SK-N-DZ (cell line): ENCODE measurements around the gene METTL17.
"Not testable (repeated sequence)": the region's sequence is repeated elsewhere in the genome, so short reads cannot be mapped to it uniquely, and the experiment has no call there.

Experiments used
- DNase-seq: peaks from one replicate; pipeline ENCODE4 v3.0.0-alpha.2; 2015; ENCODE audit warnings: low spot score

Gene METTL17

GRCh38 chr14:20996521-20996920 is 6.7 kb downstream of the METTL17 start:
- DNase-seq = no peak

GRCh38 chr14:20997115-20997514 is 7.3 kb downstream of the METTL17 start:
- DNase-seq = no peak

- no peak for DNase-seq
Measured at GRCh38 chr14:20997564-20997963, 7.8 kb downstream of the METTL17 start.

DNA sequence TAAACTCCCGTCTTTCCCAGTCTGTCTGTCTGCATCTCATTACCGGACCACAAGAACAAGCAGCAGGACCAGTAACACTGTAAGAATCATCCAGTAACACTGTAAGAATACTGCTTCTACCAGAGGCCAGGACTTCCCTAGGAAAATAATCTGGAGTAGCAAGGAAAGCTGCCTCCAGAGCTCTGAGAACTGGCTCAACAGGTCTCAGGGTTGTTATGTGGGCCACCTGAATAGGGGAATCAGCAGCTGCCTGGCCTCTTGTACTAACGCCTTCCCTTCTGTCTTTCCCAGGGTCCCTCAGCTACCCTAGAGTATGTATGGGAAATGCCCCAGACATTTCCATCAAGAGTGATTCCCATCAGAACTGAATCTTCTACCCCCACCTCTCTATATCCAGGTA is 8.4 kb downstream of the METTL17 start:
- DNase-seq = no peak

- DNase-seq = no peak
Measured at GRCh38 chr14:20998674-20999366, 9.0 kb downstream of the METTL17 start, which contains the start of gene SLC39A2. Gene SLC39A2 (plus strand): TSS chr14:20999293. CDS start chr14:20999447, 154 bp downstream.

DNA sequence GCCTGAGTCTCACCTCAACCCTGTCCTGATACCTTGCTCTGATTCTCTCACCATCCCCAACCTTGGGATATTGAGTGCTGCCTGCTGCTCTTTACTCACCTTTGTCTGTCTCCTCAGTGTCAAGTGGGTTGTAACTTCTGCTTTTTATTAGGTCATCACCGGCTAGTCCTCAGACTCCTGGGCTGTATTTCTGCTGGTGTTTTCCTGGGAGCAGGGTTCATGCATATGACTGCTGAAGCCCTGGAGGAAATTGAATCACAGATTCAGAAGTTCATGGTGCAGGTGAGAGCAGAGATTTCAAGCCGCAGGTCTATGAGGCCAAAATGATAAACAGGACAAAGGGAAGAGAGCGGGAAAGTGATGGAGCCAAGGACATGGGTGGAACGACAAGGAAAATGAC is 9.8 kb downstream of the METTL17 start:
- no peak for DNase-seq

GRCh38 chr14:21001218-21001617 is 11.4 kb downstream of the METTL17 start:
- no peak for DNase-seq

- DNase-seq = peak; percentile 35
Measured at GRCh38 chr14:21003788-21004346, 14.1 kb downstream of the METTL17 start.

GRCh38 chr14:21009721-21010120 is 19.9 kb downstream of the METTL17 start:
- not testable (repeated sequence) for DNase-seq

GRCh38 chr14:21011136-21011535 is 21.4 kb downstream of the METTL17 start:
- DNase-seq = no peak

DNA sequence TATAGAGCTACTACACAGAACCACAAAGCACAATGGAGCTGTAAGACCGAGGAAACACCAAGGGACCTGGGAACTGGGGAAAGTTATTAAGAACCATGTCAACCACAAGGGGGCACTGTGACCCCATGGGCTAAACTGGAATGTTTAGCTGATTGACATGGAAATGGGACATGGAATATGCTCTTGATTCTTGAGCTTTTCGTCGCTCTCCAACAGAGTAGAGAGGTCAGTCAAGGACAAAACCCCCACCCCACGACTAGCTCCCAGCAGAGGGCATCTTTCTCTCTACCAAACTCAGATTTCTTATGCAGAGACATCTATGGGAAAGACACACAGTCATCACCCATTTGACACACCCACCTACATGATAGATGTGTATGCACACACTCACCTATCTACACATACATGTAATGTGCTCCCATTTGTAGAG is 25.0 kb downstream of the METTL17 start:
- DNase-seq = peak; percentile 84

DNA sequence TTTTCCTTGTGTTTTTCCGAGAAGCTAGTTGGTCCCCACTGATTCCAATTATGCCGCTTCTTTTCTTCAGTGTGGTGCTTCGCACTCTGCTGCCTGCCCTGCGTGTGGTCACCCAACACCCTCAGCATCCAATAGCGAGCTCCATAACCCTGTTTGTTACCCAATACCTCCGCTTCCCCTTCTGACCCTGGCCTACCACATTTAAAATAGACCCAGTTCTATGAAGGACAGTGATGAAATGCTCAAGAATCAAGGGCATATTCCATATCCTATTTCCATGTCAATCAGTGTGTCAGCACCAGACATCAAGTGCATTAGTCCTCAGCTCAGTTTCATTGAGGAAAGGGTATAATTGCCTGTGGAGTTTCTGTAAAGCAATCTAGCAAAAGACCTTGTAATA is 25.5 kb downstream of the METTL17 start:
- DNase-seq = no peak

GRCh38 chr14:21016413-21017190 is 26.8 kb downstream of the METTL17 start:
- no peak for DNase-seq

GRCh38 chr14:21017528-21018245 is 27.9 kb downstream of the METTL17 start:
- no peak for DNase-seq

GRCh38 chr14:21018286-21018685 is 28.5 kb downstream of the METTL17 start:
- no peak for DNase-seq

DNA sequence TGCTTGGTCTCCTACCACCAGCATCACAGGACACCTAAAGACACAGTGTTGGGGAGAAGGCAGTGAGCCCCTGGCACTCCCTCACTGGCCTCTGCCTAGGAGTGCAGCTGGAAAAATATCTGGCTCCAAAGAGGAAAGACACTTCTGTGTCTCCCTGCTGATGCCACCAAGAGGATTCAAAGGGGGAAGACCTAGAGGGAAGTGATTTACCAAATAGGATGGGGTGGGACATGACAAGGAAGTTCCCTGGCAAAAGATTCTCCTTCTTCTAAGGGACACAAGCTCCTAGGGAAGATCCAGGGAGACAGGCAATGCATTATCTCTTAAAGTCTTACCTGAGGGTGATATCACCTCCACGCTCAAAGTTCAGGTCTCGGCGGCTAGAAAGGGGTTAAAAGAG is 29.0 kb downstream of the METTL17 start:
- DNase-seq = no peak

DNA sequence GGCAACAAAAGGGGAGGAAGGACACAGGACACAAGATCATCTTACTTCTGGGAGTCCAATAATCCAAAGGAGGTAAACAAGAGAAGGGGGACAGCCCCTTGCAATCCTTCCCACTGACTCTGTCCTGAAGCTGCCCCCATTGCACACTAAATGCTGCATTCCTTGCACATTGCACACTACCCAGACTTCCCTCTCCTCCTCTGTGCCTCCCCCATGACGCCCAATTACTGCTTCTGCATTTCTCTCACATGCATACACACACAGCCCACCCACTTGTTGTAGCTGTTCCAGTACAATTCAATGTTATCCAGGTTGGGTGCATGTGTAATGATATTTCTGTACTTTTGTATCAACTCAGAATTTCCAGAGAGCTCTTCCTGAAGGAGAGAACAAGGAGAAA is 29.6 kb downstream of the METTL17 start:
- no peak for DNase-seq

- DNase-seq = no peak
Measured at GRCh38 chr14:21020977-21021545, 31.3 kb downstream of the METTL17 start.

GRCh38 chr14:21022686-21023085 is 32.9 kb downstream of the METTL17 start:
- DNase-seq = no peak

DNA sequence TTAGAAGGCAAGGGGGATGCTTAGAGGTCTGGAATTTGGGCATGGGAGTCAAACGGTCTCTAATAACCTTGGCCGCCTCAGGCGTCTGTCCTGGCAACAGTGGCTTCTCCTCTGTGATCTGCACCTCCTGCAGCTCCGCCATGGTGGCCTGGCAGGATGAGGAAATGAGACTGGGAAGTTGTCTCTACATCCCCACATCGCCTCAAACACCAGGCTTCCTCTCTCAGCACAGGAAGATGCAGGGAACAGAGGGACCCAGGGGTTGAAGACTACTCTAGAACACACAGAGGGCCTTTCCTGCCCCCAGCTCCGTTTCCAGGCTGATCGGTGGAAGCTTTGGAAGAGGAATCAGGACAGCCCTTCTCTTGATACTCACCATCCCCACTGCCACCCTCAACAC is 33.4 kb downstream of the METTL17 start:
- no peak for DNase-seq

- no peak for DNase-seq
Measured at GRCh38 chr14:21023817-21024584, 34.2 kb downstream of the METTL17 start.
